Measurements from ENCODE around the gene BAIAP2. TPM values are rescaled to one million over a fixed set of nuclear protein-coding genes. Genes with fewer than 3 reads are reported as not detected.

Gene BAIAP2
- total and polyA plus RNA-seq, 9 donors = 12.0 to 80.6 (median 23.2) TPM

DNA sequence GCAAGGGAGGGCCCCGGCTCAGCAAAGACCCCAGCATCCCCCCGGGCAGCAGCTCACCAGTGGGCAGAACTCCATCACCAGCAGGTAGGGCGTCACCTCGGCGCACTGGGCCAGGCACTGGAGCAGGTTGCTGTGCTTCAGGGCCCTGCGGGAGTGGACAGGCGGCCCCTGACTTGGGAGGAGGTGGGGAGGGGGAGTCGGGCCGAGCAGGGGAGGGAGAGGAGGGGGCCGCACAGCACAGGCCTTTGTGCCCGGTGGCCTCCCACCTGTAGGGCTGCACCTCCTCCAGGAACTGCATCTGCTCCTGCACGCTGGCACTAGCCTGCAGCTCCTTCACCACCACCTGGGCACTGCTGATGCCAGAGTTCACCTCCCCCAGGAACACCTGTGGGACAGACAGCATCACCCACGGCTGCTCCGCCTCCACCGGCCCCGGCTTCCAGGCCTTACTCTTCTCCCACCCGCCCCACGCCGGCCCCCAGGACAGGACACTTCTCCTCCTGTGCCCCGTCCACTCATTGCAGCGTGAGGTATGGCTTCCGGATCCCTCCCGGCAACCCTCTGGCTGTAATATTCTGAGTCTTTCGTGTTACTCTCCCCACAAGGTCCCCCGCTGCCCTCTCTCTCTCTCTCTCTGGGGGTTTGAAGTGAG lies 92.7 kb downstream of the BAIAP2 start:
- H3K9me3 ChIP-seq = no peaks in the 10 kb centered on the region
- intact Hi-C loops (cut with DNase I) = no loop called here
- no peaks in the 10 kb centered on the region for H3K27me3 ChIP-seq
- no peaks in the 10 kb centered on the region for H3K4me1 ChIP-seq (ENCODE audit: insufficient read depth)
- no peak overlapping the region for H3K27ac ChIP-seq
- TF ChIP-seq EP300 (IDR thresholded peaks at IDR 0.05) (no peak), POLR2A (IDR thresholded peaks at IDR 0.05) (no peak)
- TF ChIP-seq, protein P1, sequence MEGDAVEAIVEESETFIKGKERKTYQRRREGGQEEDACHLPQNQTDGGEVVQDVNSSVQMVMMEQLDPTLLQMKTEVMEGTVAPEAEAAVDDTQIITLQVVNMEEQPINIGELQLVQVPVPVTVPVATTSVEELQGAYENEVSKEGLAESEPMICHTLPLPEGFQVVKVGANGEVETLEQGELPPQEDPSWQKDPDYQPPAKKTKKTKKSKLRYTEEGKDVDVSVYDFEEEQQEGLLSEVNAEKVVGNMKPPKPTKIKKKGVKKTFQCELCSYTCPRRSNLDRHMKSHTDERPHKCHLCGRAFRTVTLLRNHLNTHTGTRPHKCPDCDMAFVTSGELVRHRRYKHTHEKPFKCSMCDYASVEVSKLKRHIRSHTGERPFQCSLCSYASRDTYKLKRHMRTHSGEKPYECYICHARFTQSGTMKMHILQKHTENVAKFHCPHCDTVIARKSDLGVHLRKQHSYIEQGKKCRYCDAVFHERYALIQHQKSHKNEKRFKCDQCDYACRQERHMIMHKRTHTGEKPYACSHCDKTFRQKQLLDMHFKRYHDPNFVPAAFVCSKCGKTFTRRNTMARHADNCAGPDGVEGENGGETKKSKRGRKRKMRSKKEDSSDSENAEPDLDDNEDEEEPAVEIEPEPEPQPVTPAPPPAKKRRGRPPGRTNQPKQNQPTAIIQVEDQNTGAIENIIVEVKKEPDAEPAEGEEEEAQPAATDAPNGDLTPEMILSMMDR (IDR thresholded peaks at IDR 0.05) = no peak
- H3K36me3 ChIP-seq = no peaks in the 10 kb centered on the region
- no peak for DNase-seq
- 39 to 62% (median 61%) methylated on average over 21 to 25 of the region's 25 CpGs for WGBS, 3 donors
- no peak overlapping the region for H3K4me3 ChIP-seq

DNA sequence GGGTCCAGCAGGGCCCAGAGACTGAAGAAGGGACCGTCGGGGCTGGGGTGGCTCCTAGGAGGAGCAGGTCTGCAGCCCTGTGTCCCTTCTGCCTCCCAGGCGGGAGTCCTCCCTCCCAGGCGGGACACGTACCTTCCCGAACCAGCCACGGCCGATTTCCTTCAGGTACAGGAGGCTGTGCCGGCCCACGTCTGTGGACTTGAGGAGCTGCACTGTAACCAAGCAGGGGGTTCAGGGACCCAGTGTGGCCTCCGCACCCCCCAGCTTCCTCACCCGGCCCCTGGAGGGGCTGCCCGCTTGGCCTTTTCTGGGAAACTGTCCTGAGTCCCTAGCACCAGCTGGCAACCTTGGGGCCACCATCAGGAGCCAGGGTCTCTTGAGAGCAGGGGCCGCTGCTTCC lies 93.4 kb downstream of the BAIAP2 start:
- H3K4me3 ChIP-seq = no peak overlapping the region
- no peaks in the 10 kb centered on the region for H3K4me1 ChIP-seq (ENCODE audit: insufficient read depth)
- 77 to 82% (median 80%) methylated on average over 14 of the region's 14 CpGs for WGBS, 3 donors
- no peak for DNase-seq
- no peaks in the 10 kb centered on the region for H3K9me3 ChIP-seq
- TF ChIP-seq, protein P1 (IDR thresholded peaks at IDR 0.05) = no peak
- TF ChIP-seq EP300 (IDR thresholded peaks at IDR 0.05) (no peak), POLR2A (IDR thresholded peaks at IDR 0.05) (no peak)
- H3K27ac ChIP-seq = no peak overlapping the region
- H3K27me3 ChIP-seq = no peaks in the 10 kb centered on the region
- H3K36me3 ChIP-seq = no peaks in the 10 kb centered on the region
- intact Hi-C loops (cut with DNase I) = no loop called here

DNA sequence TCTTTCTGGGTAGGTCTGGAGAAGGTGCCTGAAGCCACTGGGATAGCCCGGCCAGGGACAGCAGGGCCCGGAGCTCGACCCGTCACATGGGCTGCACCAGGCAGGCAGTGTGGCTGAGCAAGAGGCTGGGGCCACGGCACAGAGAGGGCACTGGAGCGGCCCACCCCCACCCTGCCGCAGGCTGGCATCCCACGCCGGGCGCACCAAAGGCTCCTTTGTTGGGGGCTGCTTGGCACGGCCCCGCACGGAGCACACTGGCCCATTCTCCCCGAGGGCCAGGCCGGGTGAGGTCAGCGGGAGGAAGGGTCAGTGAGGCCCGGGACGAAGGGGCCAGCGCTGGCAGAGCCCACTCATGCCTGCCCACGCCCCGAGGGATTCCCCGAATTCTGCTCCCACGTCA lies 93.8 kb downstream of the BAIAP2 start:
- no peak overlapping the region for H3K4me3 ChIP-seq
- no peaks in the 10 kb centered on the region for H3K27me3 ChIP-seq
- TF ChIP-seq EP300 (IDR thresholded peaks at IDR 0.05) (no peak), POLR2A (IDR thresholded peaks at IDR 0.05) (no peak)
- TF ChIP-seq, protein P1 (IDR thresholded peaks at IDR 0.05) = no peak
- intact Hi-C loops (cut with DNase I) = no loop called here
- WGBS, 3 donors = 77 to 87% (median 81%) methylated on average over 11 to 23 of the region's 23 CpGs
- no peak overlapping the region for H3K27ac ChIP-seq
- H3K36me3 ChIP-seq = no peaks in the 10 kb centered on the region
- no peaks in the 10 kb centered on the region for H3K9me3 ChIP-seq
- DNase-seq = no peak
- H3K4me1 ChIP-seq (ENCODE audit: insufficient read depth) = no peaks in the 10 kb centered on the region

DNA sequence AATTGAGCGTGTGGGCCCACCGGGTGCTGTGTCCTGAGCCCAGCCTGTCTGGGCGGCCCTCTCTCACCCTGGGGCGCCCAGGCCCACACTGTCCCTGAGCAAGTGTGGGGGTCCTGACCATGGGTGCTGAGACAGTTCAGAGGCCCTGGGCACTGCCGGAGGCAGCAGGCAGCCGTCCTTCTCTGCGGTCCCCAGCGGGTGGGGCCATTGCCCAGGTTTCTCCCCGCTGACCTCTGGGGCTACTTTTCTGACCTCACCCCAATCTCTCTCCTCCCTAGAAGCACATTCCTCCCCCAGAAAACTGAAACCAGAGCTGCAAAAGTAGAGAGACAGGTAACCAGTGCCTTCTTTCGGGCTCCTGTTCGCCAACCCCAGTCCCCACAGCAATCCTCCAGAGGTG lies 94.3 kb downstream of the BAIAP2 start:
- H3K4me3 ChIP-seq = no peak overlapping the region
- TF ChIP-seq, protein P1 (IDR thresholded peaks at IDR 0.05) = no peak
- TF ChIP-seq POLR2A (IDR thresholded peaks at IDR 0.05) (no peak), EP300 (IDR thresholded peaks at IDR 0.05) (no peak)
- DNase-seq = no peak
- WGBS, 3 donors = 69 to 84% (median 80%) methylated on average over 6 to 11 of the region's 11 CpGs
- no peaks in the 10 kb centered on the region for H3K9me3 ChIP-seq
- intact Hi-C loops (cut with DNase I) = no loop called here
- no peaks in the 10 kb centered on the region for H3K4me1 ChIP-seq (ENCODE audit: insufficient read depth)
- no peak overlapping the region for H3K27ac ChIP-seq
- no peaks in the 10 kb centered on the region for H3K36me3 ChIP-seq
- no peaks in the 10 kb centered on the region for H3K27me3 ChIP-seq
